Neutrophil (primary cell): ENCODE results near the gene PALLD.

Experiments
- H3K27ac ChIP-seq: fragments of 200-600 bp; sonication (generic); 2 replicates; pipeline ENCODE4 v1.5.1; 2016; ENCODE audit warnings: mild to moderate bottlenecking, moderate library complexity
- H3K27me3 ChIP-seq: fragments of 200-600 bp; sonication (generic); 2 replicates; pipeline ENCODE4 v1.6.0; 2016; ENCODE audit warnings: mild to moderate bottlenecking
- H3K36me3 ChIP-seq: fragments of 200-600 bp; sonication (generic); 2 replicates; pipeline ENCODE4 v1.5.1; 2017
- H3K4me1 ChIP-seq, 2 experiments: fragments of 200-600 bp in 1 of 2; sonication (generic) in 1 of 2; 1 replicate in 1 of 2; 2 replicates in 1 of 2; pipeline versions ENCODE4 v1.5.1 to v1.6.1; 2013 to 2016; ENCODE audit warnings: low read depth in 1 of 2, low read length in 1 of 2, mild to moderate bottlenecking in 1 of 2, moderate library complexity in 1 of 2; ENCODE audit not compliant: control insufficient read depth in 1 of 2, insufficient read depth in 1 of 2
- H3K4me3 ChIP-seq, 2 experiments: fragments of 200-600 bp in 1 of 2; sonication (generic) in 1 of 2; 1 replicate in 1 of 2; 2 replicates in 1 of 2; pipeline ENCODE4 v1.5.1; 2013 to 2016; ENCODE audit warnings: low read depth in 1 of 2, low read length in 1 of 2, mild to moderate bottlenecking in 1 of 2, moderate library complexity in 1 of 2
- H3K9me3 ChIP-seq: fragments of 200-600 bp; sonication (generic); 2 replicates; pipeline ENCODE4 v1.5.1; 2016
- CTCF ChIP-seq: fragments of 200-600 bp; sonication (generic); IDR thresholded peaks from 2 replicates; pipeline ENCODE4 v1.5.1; 2016; ENCODE audit warnings: antibody characterized with exemption

The PALLD gene

GRCh38 chr4:168960716-168961115 lies 463.9 kb downstream of the PALLD start:
- H3K27me3 ChIP-seq = no peaks in the 10 kb centered on the region
- no peak for TF ChIP-seq CTCF
- no peaks in the 10 kb centered on the region for H3K4me1 ChIP-seq
- H3K36me3 ChIP-seq = no peaks in the 10 kb centered on the region
- H3K9me3 ChIP-seq = no peaks in the 10 kb centered on the region
- no peak overlapping the region for H3K27ac ChIP-seq
- H3K4me3 ChIP-seq = no peak overlapping the region

GRCh38 chr4:168972596-168972995 lies 475.7 kb downstream of the PALLD start:
- Histone ChIP-seq H3K4me3 (no peak overlapping the region), H3K27me3 (no peaks in the 10 kb centered on the region)

More at GRCh38 chr4:168972596-168972995, 475.7 kb downstream of the PALLD start:
- Histone ChIP-seq H3K4me1 (no peaks in the 10 kb centered on the region), H3K27ac (no peak overlapping the region), H3K9me3 (no peaks in the 10 kb centered on the region), H3K36me3 (peaks cover 20% of the 10 kb centered on the region)
- TF ChIP-seq CTCF = no peak
